AG09309 (cell line): ENCODE measurements around the gene APBA2.

ENCODE experiments used
- DNase-seq: peaks from one replicate; pipeline ENCODE4 v3.0.0-alpha.2; 2010; ENCODE audit warnings: low read depth
- H3K4me3 ChIP-seq: 2 replicates; pipeline ENCODE4 v1.5.1; 2011; ENCODE audit warnings: mild to moderate bottlenecking, low read depth, low read length, moderate library complexity; ENCODE audit not compliant: control insufficient read depth
- CTCF ChIP-seq: IDR thresholded peaks from 2 replicates; pipeline ENCODE4 v1.5.1; 2011; ENCODE audit warnings: mild to moderate bottlenecking, low read depth, low read length, inconsistent platforms; ENCODE audit not compliant: insufficient read depth, control insufficient read depth; ENCODE audit errors: missing control alignments

APBA2 gene

GRCh38 chr15:28950916-28951315 is 65.1 kb downstream of the APBA2 start:
- TF ChIP-seq CTCF, result no peak
- no peak overlapping the region for H3K4me3 ChIP-seq
- no peak for DNase-seq

DNA sequence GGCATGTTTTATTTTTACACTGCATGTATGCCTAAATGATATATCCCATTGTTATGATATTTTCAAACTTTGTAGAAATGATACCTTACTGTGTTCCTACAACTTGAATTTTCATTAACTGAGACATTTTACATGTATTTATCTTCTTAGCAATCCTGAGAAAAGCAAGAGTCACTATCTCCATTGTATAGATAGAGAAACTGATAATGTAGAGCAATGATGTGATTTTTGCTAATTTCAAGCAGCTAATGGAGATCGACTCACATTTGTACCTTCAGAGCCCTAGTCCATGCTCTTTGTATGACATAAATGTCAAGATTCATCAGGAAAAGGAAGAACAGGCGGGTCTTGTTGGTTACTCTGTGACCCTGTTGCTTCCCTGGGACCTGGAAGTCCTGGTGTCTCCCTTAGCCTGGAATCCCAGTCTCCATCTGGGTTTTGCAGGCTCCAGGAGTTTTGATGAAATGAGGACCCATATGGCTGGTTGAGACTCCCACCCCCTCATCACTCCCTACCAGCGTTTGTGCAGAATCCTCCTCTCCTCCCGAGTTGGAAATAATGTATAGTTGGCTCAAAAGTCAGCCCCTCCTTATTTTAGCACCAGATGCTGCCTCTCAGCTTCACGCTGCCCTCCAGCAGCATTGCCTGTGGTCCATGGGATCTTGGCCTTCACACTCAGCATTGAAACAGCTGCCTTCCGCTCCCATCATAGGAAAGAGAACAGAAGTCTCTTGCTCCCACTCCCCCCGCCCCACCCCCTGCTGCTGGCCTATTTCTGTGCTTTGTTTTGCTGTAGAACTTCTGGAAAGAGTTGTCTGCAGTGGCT is 67.1 kb downstream of the APBA2 start:
- no peak for DNase-seq
- H3K4me3 ChIP-seq, result no peak overlapping the region
- no peak for TF ChIP-seq CTCF

DNA sequence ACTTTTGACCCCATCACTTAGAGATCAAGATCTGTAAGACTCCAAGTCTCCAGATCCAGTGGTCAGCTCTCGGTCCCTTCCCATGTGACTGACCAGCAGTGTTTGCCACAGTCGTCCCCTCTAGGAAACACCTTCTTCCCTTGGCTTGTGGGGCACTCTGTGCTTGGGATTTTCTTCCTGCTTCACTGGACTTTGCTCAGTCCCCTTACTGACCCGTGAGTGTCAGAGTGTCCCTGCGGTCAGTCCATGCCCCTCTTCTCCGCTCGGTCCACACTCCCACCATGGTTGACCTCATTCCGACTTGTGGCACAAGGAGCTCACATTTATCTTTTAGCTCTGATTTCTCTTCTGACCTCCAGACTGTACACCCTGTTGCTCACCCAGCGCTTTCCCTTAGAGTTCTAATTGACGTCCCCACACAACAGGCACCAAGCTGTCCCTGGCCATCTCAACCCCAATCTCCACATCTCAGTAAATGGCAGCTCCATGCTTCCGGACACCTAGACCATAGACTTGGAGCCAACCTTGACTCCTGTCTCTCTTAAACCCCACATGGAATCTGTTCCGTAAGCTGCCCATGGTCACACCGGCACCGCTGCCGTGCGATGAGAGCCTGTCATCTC is 67.9 kb downstream of the APBA2 start:
- TF ChIP-seq CTCF, result no peak
- no peak for DNase-seq
- no peak overlapping the region for H3K4me3 ChIP-seq

DNA sequence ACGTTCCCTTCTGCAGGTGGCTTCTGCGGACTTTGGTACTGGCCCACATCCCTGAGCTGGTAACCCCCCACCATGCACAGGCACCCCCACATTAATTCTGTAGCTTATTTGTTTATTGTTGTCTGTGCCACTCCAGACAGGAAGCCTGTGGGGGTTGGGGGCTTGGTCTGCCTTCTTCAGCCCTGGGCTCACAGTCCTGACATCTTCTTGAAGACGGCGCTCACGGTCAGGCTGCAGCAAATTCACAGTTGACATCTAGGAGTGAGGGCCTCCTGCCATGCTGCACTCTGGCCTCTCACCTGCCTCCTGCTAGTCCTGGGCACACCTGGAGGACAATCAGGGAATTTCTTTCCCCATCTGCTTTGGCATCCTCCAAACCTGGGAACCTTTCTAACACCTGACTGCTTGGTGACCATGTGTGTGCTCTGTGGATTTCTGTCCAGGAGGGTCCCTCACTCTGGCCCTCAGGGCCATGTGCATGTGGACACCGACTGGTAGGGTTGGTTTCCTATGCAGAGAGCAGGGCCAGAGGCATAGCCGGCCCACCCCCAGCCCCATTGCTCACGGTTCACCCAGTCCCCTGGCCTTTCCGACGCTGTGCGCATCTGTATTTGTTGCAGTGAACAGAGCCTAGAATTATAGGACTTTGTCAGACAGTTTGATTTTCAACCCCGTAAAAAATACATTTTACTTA is 68.8 kb downstream of the APBA2 start:
- no peak for TF ChIP-seq CTCF
- H3K4me3 ChIP-seq, result no peak overlapping the region
- no peak for DNase-seq

DNA sequence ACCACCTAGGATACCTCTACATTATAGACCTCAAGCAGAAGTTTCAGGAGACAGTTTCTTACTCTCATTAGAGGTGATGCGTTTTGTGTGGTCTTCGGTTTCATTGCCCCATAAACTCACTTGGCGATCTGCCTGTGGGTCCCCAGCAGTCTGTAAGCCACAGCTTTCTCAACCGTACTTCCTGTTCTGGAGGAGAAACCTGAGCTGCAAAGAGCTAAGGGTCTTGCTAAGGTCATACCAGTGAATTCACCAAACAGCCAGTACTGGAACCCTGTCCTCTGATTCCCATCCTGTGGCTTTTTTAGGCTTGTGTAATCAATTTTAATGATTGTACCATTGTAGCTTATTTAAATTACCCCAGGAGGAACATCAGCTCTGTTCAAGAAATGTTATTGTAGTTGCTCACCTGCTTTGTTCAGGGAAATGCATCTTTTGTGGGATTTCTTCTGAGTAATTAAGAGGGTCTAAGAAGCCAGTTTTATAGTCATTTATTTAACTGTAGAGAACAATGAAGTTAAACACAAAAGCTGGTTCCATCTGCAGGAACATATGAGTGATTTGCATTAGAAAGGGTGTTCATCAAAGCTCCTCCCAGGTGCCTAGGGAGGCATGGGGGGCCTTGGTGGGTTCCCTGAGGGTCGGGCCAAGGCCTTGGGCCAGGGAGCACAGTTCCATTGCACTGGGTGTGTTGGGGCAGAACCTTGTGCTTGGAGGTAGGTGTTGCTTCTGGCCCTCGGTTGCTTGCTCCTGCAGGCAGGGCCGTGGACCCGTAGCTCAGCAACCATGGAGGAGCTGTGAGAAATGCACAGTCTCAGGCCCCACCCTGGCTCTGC is 69.6 kb downstream of the APBA2 start:
- peak; percentile 46 for DNase-seq

More for the DNA sequence above, 69.6 kb downstream of the APBA2 start:
- H3K4me3 ChIP-seq, result no peak overlapping the region
- TF ChIP-seq CTCF, result no peak
